HepG2 (cell line): ENCODE measurements around the gene CFAP99. TPM values are rescaled to one million over a fixed set of nuclear protein-coding genes. Genes with fewer than 3 reads are reported as not detected.

Source experiments
- ATAC-seq: fragments of 200-7000 bp; cut with Tn5 transposase; 3 replicates; pipeline ENCODE4 v1.9.1; 2020; ENCODE audit warnings: mild to moderate bottlenecking, moderate library complexity
- BruUV-seq: library from RNA; stranded (reverse); fragments of 400-500 nt; replicated peaks from 2 replicates; lab custom pipeline; 2021; lab: Mats Ljungman, UMichigan
- CTCF ChIA-PET: fragments of 300-600 bp; formaldehyde crosslinking; extraction: SDS; loops from one replicate; lab custom pipeline; 2021; ENCODE audit warnings: low total read pairs, inconsistent platforms, low intra/inter-chr PET ratio; lab: Yijun Ruan, JAX
- POLR2A ChIA-PET: fragments of 350-600 bp; sonication (Branson Sonifier 250); formaldehyde crosslinking; loops from one replicate; lab custom pipeline; 2020; ENCODE audit warnings: antibody characterized with exemption, inconsistent platforms; lab: Yijun Ruan, JAX
- DNase-seq: peaks from one replicate; pipeline ENCODE4 v3.0.0-alpha.2; 2015; ENCODE audit warnings: low spot score
- FAIRE-seq: peaks from 3 replicates; lab custom pipeline; 2011; peaks lifted over from hg19 to GRCh38; lab: Jason Lieb, UNC
- H2AFZ ChIP-seq: one replicate; pipeline ENCODE4 v1.6.1; 2011; ENCODE audit warnings: low read length, inconsistent platforms
- H3K27ac ChIP-seq: fragments of 300-600 bp; 3 replicates; pipeline ENCODE4 v1.8.0; 2011; ENCODE audit warnings: mixed run types, mild to moderate bottlenecking, mixed read lengths, low read length, inconsistent platforms; ENCODE audit not compliant: insufficient read depth; ENCODE audit errors: extremely low read length
- H3K27me3 ChIP-seq, 2 experiments: fragments of 200-600 bp in 1 of 2; 2 replicates in 1 of 2; 3 replicates in 1 of 2; pipeline versions ENCODE4 v1.6.0 to v1.8.0; 2011; ENCODE audit warnings: low read length in 2 of 2, mild to moderate bottlenecking in 2 of 2, moderate library complexity in 2 of 2, inconsistent platforms in 1 of 2; ENCODE audit not compliant: insufficient read depth in 2 of 2, control insufficient read depth in 1 of 2
- H3K36me3 ChIP-seq, 2 experiments: fragments of 200-600 bp in 1 of 2; replicated peaks in 1 of 2; 2 replicates in 1 of 2; 3 replicates in 1 of 2; pipeline versions ENCODE4 v1.5.1 to v1.8.0; 2011; ENCODE audit warnings: low read length in 2 of 2, inconsistent platforms in 1 of 2; ENCODE audit not compliant: insufficient read depth in 2 of 2, control insufficient read depth in 1 of 2
- H3K4me1 ChIP-seq: 2 replicates; pipeline ENCODE4 v1.5.1; 2012; ENCODE audit warnings: low read length, inconsistent platforms; ENCODE audit not compliant: insufficient read depth
- H3K4me2 ChIP-seq: 2 replicates; pipeline ENCODE4 v1.6.0; 2011; ENCODE audit warnings: low read depth, low read length, inconsistent platforms
- H3K4me3 ChIP-seq, 3 experiments: fragments of 200-600 bp in 1 of 3; sonication (generic), shearing (Covaris generic) in 1 of 3; replicated peaks in 1 of 3; 2 replicates each; pipeline ENCODE4 v1.5.1; 2011 to 2016; ENCODE audit warnings: low read length in 3 of 3, inconsistent platforms in 2 of 3, low read depth in 2 of 3, mild to moderate bottlenecking in 2 of 3, control low read depth in 1 of 3, mixed read lengths in 1 of 3; ENCODE audit not compliant: insufficient read depth in 1 of 3
- H3K79me2 ChIP-seq: one replicate; pipeline ENCODE4 v1.6.1; 2011; ENCODE audit warnings: low read length, inconsistent platforms; ENCODE audit not compliant: insufficient read depth
- H3K9ac ChIP-seq: 2 replicates; pipeline ENCODE4 v1.6.0; 2011; ENCODE audit warnings: mild to moderate bottlenecking, low read depth, low read length, inconsistent platforms; ENCODE audit not compliant: insufficient read depth
- H3K9me3 ChIP-seq: 2 replicates; pipeline ENCODE4 v1.5.1; 2012; ENCODE audit warnings: mild to moderate bottlenecking, low read length
- H4K20me1 ChIP-seq: 2 replicates; pipeline ENCODE4 v1.6.0; 2011; ENCODE audit warnings: inconsistent platforms, mild to moderate bottlenecking, low read length, moderate library complexity; ENCODE audit not compliant: insufficient read depth
- NFKBIZ ChIP-seq: IDR thresholded peaks from 2 replicates; pipeline ENCODE4 v1.6.1; 2018; ENCODE audit warnings: missing genetic modification reagents, missing compliant biosample characterization
- ZBTB42 ChIP-seq: sonication (generic); formaldehyde crosslinking; IDR thresholded peaks from 2 replicates; pipeline ENCODE4 v1.5.0; 2020; ENCODE audit warnings: mild to moderate bottlenecking, missing genetic modification reagents
- ZBTB7A ChIP-seq: sonication (generic); formaldehyde crosslinking; IDR thresholded peaks from 2 replicates; pipeline ENCODE4 v1.8.0; 2022; ENCODE audit warnings: mild to moderate bottlenecking, missing genetic modification reagents
- ZNF431 ChIP-seq: sonication (generic); formaldehyde crosslinking; IDR thresholded peaks from 2 replicates; pipeline ENCODE4 v1.9.0; 2022; ENCODE audit warnings: missing genetic modification reagents, low read depth, mild to moderate bottlenecking, borderline replicate concordance
- ZNF678 ChIP-seq: sonication (generic); formaldehyde crosslinking; IDR thresholded peaks from 2 replicates; pipeline ENCODE4 v1.4.0; 2020; ENCODE audit warnings: mild to moderate bottlenecking, missing genetic modification reagents
- WGBS: methylation state at CpG from one replicate; pipeline ENCODE4 v1.1.6; 2017; ENCODE audit warnings: low lambda C conversion rate; 5-methylcytosine and 5-hydroxymethylcytosine counted together
- in situ Hi-C: cut with HindIII; loops from 2 replicates; pipeline ENCODE4 v1.10.0; 2017; ENCODE audit warnings: low pct_unique_long_range_greater_than_20kb; ENCODE audit not compliant: extremely low pct_ligation_motif_present
- intact Hi-C: fragments of 100-400 bp; cut with micrococcal nuclease; formaldehyde crosslinking; loops from one replicate; pipeline ENCODE4 v1.10.0; 2022; ENCODE audit not compliant: unreplicated experiment
- polyA plus RNA-seq, 8 experiments: library from polyadenylated mRNA; depleted of rRNA in 3 of 8; stranded (reverse) in 7 of 8; unstranded in 1 of 8; fragments of >200 nt; fragmentation: Illumina TruSeq in 4 of 8; extraction: Trizol in 4 of 8; gene quantifications; 2 replicates each; pipeline versions ENCODE4 v1.2.1 to v1.2.3, GENCODE V29; 2011 to 2016; ENCODE audit warnings: low read depth in 4 of 8, missing spikeins in 1 of 8, mixed read lengths in 1 of 8; ENCODE audit not compliant: insufficient read depth in 1 of 8
- total RNA-seq, 5 experiments: library from RNA; depleted of rRNA; stranded (reverse); fragments of >200 nt; fragmentation: Illumina TruSeq; extraction: Trizol; gene quantifications; 2 replicates each; pipeline ENCODE4 v1.2.3, GENCODE V29; 2016; ENCODE audit warnings: low read depth in 1 of 5
- TF ChIP-seq, protein P1 (sequence below): sonication (generic); formaldehyde crosslinking; IDR thresholded peaks from 2 replicates; pipeline ENCODE4 v1.5.0; 2020; ENCODE audit warnings: mild to moderate bottlenecking, low read depth, missing genetic modification reagents, borderline replicate concordance
- TF ChIP-seq, protein P2 (sequence below): sonication (generic); formaldehyde crosslinking; IDR thresholded peaks from 2 replicates; pipeline ENCODE4 v1.4.0; 2020; ENCODE audit warnings: missing genetic modification reagents, borderline replicate concordance
- TF ChIP-seq, protein P3 (sequence below): sonication (generic); formaldehyde crosslinking; IDR thresholded peaks from 2 replicates; pipeline ENCODE4 v1.4.0; 2020; ENCODE audit warnings: missing genetic modification reagents
- TF ChIP-seq, protein P4 (sequence below): IDR thresholded peaks from 2 replicates; pipeline ENCODE4 v1.6.1; 2016; ENCODE audit warnings: control low read depth

CFAP99 gene
- total and polyA plus RNA-seq, 2 of the 13 experiments (the other 11 are each of a cell fraction or from before 2014, with no cell fraction given), result not detected

DNA sequence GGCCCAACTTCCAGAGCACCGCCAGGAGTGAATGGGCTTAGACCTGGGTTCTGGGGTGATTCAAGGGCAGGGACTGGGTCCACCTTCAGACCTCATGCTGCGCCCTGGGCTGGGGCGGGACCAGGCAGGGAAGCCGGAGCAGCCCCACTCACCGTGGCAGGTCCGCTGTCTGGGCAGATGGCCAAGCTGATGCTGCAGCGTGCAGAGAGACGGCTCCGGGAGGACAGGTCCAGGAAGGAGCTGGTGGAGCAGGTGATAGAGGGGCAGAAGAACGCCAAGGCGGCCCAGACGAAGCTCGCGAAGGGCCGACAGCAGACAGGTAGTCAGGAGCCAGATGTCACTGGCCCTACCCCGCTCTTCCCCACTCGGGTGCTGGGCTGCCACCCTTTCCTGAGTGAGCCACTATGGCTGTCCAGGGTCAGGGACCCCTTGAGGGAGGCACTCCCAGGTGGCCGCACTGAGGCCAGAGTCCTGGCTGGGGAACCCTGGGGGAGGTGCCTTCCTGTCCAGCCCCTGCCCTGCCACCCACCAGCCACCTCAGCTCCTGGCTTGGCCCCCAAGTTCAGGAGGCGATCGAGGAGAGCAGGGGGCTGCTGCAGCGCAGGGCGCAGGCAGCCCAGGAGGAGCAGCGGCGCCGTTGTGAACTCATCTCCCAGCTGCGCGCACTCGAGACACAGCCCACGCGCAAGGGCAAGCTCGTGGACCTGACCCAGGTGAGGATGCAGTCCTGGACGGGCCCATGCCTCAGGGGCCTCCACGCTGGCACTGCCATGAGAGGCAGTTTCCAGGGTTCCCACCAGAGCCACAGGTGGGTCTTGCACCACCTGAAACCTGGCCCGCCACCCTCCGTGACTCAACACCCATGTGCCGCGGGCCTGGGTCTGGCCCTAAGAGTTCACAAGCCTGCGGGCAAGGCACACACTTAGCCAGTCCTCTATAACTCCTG, 40.1 kb downstream of the CFAP99 start (continued):
- TF ChIP-seq ZNF431, result no peak
- TF ChIP-seq NFKBIZ (CRISPR knock-in tag), result no peak
- TF ChIP-seq ZNF678 (CRISPR knock-in tag), result no peak

DNA sequence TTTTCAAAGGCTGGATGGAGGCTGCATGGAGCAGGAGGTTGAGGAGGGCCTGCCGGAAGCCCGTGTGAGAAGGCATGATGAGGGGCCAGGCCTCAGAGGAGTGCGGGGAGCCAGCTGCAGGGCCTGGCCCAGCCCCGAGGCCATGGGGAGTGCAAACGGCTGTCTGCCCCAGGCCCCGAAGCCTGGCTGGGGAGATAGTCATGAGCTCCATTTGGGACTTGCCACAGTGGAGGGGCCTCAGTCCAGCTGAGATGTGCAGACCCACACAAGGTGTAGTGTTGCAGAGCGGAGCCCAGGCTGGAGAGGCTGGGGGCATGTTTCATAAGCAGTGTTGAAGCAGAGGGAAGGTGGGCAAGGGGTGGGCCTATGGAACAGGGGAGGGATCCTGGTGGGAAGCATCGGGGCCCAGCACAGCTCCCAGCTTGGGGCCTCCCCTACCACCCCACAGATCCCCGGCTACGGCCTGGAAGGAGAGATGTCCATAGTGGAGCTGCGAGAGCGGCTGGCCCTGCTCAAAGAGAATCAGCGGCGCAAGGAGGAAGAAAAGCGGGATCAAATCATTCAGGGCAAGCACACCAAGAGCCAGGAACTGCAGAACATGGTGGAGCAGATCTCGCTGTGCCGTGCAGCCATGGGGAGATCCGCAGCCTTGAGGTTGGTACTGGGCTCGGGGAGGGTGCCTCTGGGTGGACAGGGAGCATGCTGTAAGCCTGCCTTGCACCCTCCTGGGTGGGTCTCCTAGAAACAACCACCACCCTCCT, 41.0 kb downstream of the CFAP99 start:
- Histone ChIP-seq H3K79me2 (no peaks in the 10 kb centered on the region), H3K4me2 (no peak overlapping the region), H3K9me3 (no peaks in the 10 kb centered on the region), H3K27me3 (peaks cover 8 to 52% of the 10 kb centered on the region in 2 experiments), H3K36me3 (no peaks in the 10 kb centered on the region; a peak in 1 of 5 replicates), H3K9ac (no peak overlapping the region), H4K20me1 (no peaks in the 10 kb centered on the region), H3K27ac (no peak overlapping the region), H3K4me3 (no peak overlapping the region), H2AFZ (no peak overlapping the region), H3K4me1 (peaks cover 38% of the 10 kb centered on the region)
- POLR2A ChIA-PET, result no interaction called here
- TF ChIP-seq, protein P1, sequence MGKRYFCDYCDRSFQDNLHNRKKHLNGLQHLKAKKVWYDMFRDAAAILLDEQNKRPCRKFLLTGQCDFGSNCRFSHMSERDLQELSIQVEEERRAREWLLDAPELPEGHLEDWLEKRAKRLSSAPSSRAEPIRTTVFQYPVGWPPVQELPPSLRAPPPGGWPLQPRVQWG, result no peak
- TF ChIP-seq, protein P2, sequence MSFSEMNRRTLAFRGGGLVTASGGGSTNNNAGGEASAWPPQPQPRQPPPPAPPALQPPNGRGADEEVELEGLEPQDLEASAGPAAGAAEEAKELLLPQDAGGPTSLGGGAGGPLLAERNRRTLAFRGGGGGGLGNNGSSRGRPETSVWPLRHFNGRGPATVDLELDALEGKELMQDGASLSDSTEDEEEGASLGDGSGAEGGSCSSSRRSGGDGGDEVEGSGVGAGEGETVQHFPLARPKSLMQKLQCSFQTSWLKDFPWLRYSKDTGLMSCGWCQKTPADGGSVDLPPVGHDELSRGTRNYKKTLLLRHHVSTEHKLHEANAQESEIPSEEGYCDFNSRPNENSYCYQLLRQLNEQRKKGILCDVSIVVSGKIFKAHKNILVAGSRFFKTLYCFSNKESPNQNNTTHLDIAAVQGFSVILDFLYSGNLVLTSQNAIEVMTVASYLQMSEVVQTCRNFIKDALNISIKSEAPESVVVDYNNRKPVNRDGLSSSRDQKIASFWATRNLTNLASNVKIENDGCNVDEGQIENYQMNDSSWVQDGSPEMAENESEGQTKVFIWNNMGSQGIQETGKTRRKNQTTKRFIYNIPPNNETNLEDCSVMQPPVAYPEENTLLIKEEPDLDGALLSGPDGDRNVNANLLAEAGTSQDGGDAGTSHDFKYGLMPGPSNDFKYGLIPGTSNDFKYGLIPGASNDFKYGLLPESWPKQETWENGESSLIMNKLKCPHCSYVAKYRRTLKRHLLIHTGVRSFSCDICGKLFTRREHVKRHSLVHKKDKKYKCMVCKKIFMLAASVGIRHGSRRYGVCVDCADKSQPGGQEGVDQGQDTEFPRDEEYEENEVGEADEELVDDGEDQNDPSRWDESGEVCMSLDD, result no peak
- TF ChIP-seq ZBTB7A (CRISPR knock-in tag) (no peak), ZBTB42 (CRISPR knock-in tag) (no peak)
- TF ChIP-seq, protein P3, sequence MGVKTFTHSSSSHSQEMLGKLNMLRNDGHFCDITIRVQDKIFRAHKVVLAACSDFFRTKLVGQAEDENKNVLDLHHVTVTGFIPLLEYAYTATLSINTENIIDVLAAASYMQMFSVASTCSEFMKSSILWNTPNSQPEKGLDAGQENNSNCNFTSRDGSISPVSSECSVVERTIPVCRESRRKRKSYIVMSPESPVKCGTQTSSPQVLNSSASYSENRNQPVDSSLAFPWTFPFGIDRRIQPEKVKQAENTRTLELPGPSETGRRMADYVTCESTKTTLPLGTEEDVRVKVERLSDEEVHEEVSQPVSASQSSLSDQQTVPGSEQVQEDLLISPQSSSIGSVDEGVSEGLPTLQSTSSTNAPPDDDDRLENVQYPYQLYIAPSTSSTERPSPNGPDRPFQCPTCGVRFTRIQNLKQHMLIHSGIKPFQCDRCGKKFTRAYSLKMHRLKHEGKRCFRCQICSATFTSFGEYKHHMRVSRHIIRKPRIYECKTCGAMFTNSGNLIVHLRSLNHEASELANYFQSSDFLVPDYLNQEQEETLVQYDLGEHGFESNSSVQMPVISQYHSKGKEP, result no peak
- TF ChIP-seq, protein P4, sequence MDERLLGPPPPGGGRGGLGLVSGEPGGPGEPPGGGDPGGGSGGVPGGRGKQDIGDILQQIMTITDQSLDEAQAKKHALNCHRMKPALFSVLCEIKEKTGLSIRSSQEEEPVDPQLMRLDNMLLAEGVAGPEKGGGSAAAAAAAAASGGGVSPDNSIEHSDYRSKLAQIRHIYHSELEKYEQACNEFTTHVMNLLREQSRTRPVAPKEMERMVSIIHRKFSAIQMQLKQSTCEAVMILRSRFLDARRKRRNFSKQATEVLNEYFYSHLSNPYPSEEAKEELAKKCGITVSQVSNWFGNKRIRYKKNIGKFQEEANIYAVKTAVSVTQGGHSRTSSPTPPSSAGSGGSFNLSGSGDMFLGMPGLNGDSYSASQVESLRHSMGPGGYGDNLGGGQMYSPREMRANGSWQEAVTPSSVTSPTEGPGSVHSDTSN, result no peak
- no peak for DNase-seq
- in situ Hi-C loops, result no loop called here
- FAIRE-seq, result no peak
- 69% methylated on average over 18 of the region's 19 CpGs for WGBS
- CTCF ChIA-PET, result no interaction called here
- intact Hi-C loops, result loop anchor here (10.0 kb wide), 1 partner anchor 215 kb away; the partner anchor contains the start of genes HAUS3 and POLN
- no peak for ATAC-seq
- BruUV-seq, result no TSS peak
